ENCODE measurements around the gene FNDC4. TPM values are rescaled to one million over a fixed set of nuclear protein-coding genes. Genes with fewer than 3 reads are reported as not detected.
"Not testable (repeated sequence)": the region's sequence is repeated elsewhere in the genome, so short reads cannot be mapped to it uniquely, and the experiment has no call there.

FNDC4 gene
- 1.2 and 1.5 TPM in 2 replicates for total RNA-seq (2014; rRNA removed; shearing (Covaris generic))
- polyA plus RNA-seq (2015; cell fraction: cytosol; rRNA removed): 0.52 and 0.70 TPM in 2 replicates
- polyA plus RNA-seq (2015; cell fraction: nucleus; rRNA removed): 0.14 and 1.1 TPM in 2 replicates

GRCh38 chr2:27494944-27495554 is at the start of gene FNDC4:
FNDC4 (minus strand) TSS chr2:27495200; CDS start chr2:27494679, 521 bp downstream.
- DNase-seq (ENCODE audit: low read depth, low spot score): no peak
- in situ Hi-C loops (cut with HindIII; ENCODE audit: low pct_unique_long_range_greater_than_20kb, low sequenced_read_pairs): no loop called here

- no peak for DNase-seq (ENCODE audit: low read depth, low spot score)
- in situ Hi-C loops (cut with HindIII; ENCODE audit: low pct_unique_long_range_greater_than_20kb, low sequenced_read_pairs): no loop called here
These were observed 49.3 kb upstream of the FNDC4 start for GRCh38 chr2:27544143-27544821.

- in situ Hi-C loops (cut with HindIII; ENCODE audit: low pct_unique_long_range_greater_than_20kb, low sequenced_read_pairs); DNase-seq (ENCODE audit: low read depth, low spot score): not testable (repeated sequence)
These were observed 44.6 kb upstream of the FNDC4 start for GRCh38 chr2:27539649-27540048.

GRCh38 chr2:27538839-27539450 is 43.9 kb upstream of the FNDC4 start:
- DNase-seq (ENCODE audit: low read depth, low spot score); in situ Hi-C loops (cut with HindIII; ENCODE audit: low pct_unique_long_range_greater_than_20kb, low sequenced_read_pairs): not testable (repeated sequence)

- in situ Hi-C loops (cut with HindIII; ENCODE audit: low pct_unique_long_range_greater_than_20kb, low sequenced_read_pairs): no loop called here
- no peak for DNase-seq (ENCODE audit: low read depth, low spot score)
These were observed 42.3 kb upstream of the FNDC4 start for GRCh38 chr2:27537287-27537686.

- no peak for DNase-seq (ENCODE audit: low read depth, low spot score)
- in situ Hi-C loops (cut with HindIII; ENCODE audit: low pct_unique_long_range_greater_than_20kb, low sequenced_read_pairs): no loop called here
These were observed 37.0 kb upstream of the FNDC4 start for GRCh38 chr2:27531983-27532382.

- no peak for DNase-seq (ENCODE audit: low read depth, low spot score)
- in situ Hi-C loops (cut with HindIII; ENCODE audit: low pct_unique_long_range_greater_than_20kb, low sequenced_read_pairs): no loop called here
These were observed 32.2 kb upstream of the FNDC4 start for GRCh38 chr2:27527182-27527581.

- DNase-seq (ENCODE audit: low read depth, low spot score): peak; percentile 11
- in situ Hi-C loops (cut with HindIII; ENCODE audit: low pct_unique_long_range_greater_than_20kb, low sequenced_read_pairs): no loop called here
These were observed 27.5 kb upstream of the FNDC4 start for GRCh38 chr2:27522400-27522945.

GRCh38 chr2:27520316-27520715 is 25.3 kb upstream of the FNDC4 start:
- DNase-seq (ENCODE audit: low read depth, low spot score): no peak
- in situ Hi-C loops (cut with HindIII; ENCODE audit: low pct_unique_long_range_greater_than_20kb, low sequenced_read_pairs): no loop called here

- in situ Hi-C loops (cut with HindIII; ENCODE audit: low pct_unique_long_range_greater_than_20kb, low sequenced_read_pairs): no loop called here
These were observed 23.7 kb upstream of the FNDC4 start for GRCh38 chr2:27518782-27519113.

GRCh38 chr2:27518113-27518781 is 23.2 kb upstream of the FNDC4 start:
- in situ Hi-C loops (cut with HindIII; ENCODE audit: low pct_unique_long_range_greater_than_20kb, low sequenced_read_pairs): no loop called here
- no peak for DNase-seq (ENCODE audit: low read depth, low spot score)

More at GRCh38 chr2:27518782-27519113, 23.7 kb upstream of the FNDC4 start:
- DNase-seq (ENCODE audit: low read depth, low spot score): no peak

- no peak for DNase-seq (ENCODE audit: low read depth, low spot score)
- in situ Hi-C loops (cut with HindIII; ENCODE audit: low pct_unique_long_range_greater_than_20kb, low sequenced_read_pairs): no loop called here
These were observed 14.3 kb upstream of the FNDC4 start for GRCh38 chr2:27509326-27509725.

GRCh38 chr2:27507293-27507692 is 12.3 kb upstream of the FNDC4 start:
- in situ Hi-C loops (cut with HindIII; ENCODE audit: low pct_unique_long_range_greater_than_20kb, low sequenced_read_pairs): no loop called here
- DNase-seq (ENCODE audit: low read depth, low spot score): no peak

- DNase-seq (ENCODE audit: low read depth, low spot score): no peak
- in situ Hi-C loops (cut with HindIII; ENCODE audit: low pct_unique_long_range_greater_than_20kb, low sequenced_read_pairs): no loop called here
These were observed 11.6 kb upstream of the FNDC4 start for GRCh38 chr2:27506587-27506986.

- no peak for DNase-seq (ENCODE audit: low read depth, low spot score)
- in situ Hi-C loops (cut with HindIII; ENCODE audit: low pct_unique_long_range_greater_than_20kb, low sequenced_read_pairs): no loop called here
These were observed 7.1 kb upstream of the FNDC4 start for GRCh38 chr2:27502142-27502541.

- in situ Hi-C loops (cut with HindIII; ENCODE audit: low pct_unique_long_range_greater_than_20kb, low sequenced_read_pairs): no loop called here
These were observed 6.0 kb upstream of the FNDC4 start for GRCh38 chr2:27501042-27501441.

GRCh38 chr2:27498975-27499374 is 4.0 kb upstream of the FNDC4 start:
- in situ Hi-C loops (cut with HindIII; ENCODE audit: low pct_unique_long_range_greater_than_20kb, low sequenced_read_pairs): no loop called here
- DNase-seq (ENCODE audit: low read depth, low spot score): no peak

More at GRCh38 chr2:27501042-27501441, 6.0 kb upstream of the FNDC4 start:
- no peak for DNase-seq (ENCODE audit: low read depth, low spot score)

- in situ Hi-C loops (cut with HindIII; ENCODE audit: low pct_unique_long_range_greater_than_20kb, low sequenced_read_pairs): no loop called here
These were observed 2.3 kb upstream of the FNDC4 start for GRCh38 chr2:27497288-27497627.

More at GRCh38 chr2:27497288-27497627, 2.3 kb upstream of the FNDC4 start:
- DNase-seq (ENCODE audit: low read depth, low spot score): no peak

Measured in SK-MEL-5 (cell line).